Erythroblast (primary cell): Measurements from ENCODE around the gene TBRG1.

Experiments
- DNase-seq, 2 experiments: peaks; one replicate each; lab custom pipeline; 2025; lab: John Stamatoyannopoulos, UW
- GATA1 ChIP-seq: IDR thresholded peaks from 2 replicates; pipeline ENCODE4 v1.6.1; 2011; ENCODE audit warnings: low read depth, mild to moderate bottlenecking, control low read depth, low read length, moderate library complexity
- POLR2A ChIP-seq: IDR thresholded peaks from 2 replicates; pipeline ENCODE4 v1.6.1; 2011; ENCODE audit warnings: mild to moderate bottlenecking, low read length

TBRG1 gene

GRCh38 chr11:124658501-124658900 is 35.8 kb downstream of the TBRG1 start:
- no peak for DNase-seq
- TF ChIP-seq POLR2A (no peak), GATA1 (no peak)

GRCh38 chr11:124658986-124659385 is 36.3 kb downstream of the TBRG1 start:
- TF ChIP-seq POLR2A, result no peak
- no peak for DNase-seq

DNA sequence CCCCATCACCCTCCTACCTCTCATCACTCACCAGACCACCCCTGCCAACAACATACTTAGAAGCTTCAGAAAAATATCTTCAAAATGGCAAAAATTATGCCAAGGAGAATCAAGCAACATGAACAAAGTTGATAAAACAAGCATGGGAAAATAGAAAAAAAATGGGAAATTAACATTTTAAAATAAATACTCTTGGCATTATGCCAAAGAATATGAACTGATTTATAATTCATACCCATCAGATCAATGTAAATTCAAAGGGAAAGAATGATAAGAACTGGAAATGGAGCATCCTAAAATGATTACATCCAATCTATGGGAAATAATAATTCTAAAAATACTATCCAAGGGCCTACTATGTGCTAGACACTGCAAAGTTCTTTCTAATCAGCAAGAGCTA is 38.9 kb downstream of the TBRG1 start:
- TF ChIP-seq POLR2A (no peak), GATA1 (no peak)
- no peak for DNase-seq

- TF ChIP-seq GATA1, result no peak
- TF ChIP-seq POLR2A, result no peak
- DNase-seq, result no peak
These were observed 39.4 kb downstream of the TBRG1 start for GRCh38 chr11:124662106-124662505.

- TF ChIP-seq POLR2A (no peak), GATA1 (no peak)
- no peak for DNase-seq
These were observed 41.2 kb downstream of the TBRG1 start for GRCh38 chr11:124663861-124664260.

GRCh38 chr11:124667601-124668000 is 44.9 kb downstream of the TBRG1 start:
- no peak for DNase-seq
- no peak for TF ChIP-seq GATA1
- TF ChIP-seq POLR2A, result no peak

DNA sequence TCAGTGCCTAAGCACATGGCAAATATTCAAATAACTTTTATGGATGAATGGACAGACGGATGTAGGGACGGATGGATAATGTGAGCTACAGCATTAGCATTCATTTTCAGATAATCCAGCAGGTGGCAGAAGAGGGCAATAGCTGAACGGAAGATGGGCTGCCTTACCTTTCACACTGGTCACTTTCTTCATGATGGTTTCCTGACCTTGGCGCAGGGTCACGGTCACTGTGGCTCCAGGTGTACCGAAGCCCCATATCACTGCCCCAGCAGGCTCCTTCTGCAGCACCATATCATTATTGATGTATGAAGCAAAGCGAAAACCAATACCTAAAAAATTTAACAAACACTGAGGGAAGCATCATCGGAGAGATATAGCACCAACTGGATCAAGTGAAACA is 46.5 kb downstream of the TBRG1 start:
- DNase-seq, result peak; percentile 56 to 77
- TF ChIP-seq POLR2A (no peak), GATA1 (no peak)

DNA sequence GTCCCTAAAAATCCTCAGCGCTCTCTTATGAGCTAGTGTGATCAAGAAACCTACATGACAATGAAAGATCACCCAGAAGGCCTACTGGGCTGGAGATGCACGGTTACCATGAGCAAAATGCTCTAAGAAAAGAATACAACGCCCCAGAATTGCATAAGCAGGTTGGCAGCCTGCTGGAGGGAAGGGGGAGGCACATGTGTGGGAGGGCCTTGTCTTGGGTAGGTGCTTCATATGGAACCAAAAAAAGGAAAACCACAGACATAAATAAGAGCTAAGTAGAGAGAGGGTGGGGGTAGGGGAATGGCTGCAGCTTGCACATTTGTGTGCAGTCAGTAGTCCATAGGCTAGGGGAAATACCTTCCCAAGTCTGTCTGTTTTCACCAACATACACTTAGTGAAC is 48.1 kb downstream of the TBRG1 start:
- TF ChIP-seq POLR2A (no peak), GATA1 (no peak)
- DNase-seq, result peak; percentile 22 to 29

- TF ChIP-seq POLR2A (no peak), GATA1 (no peak)
These were observed 50.0 kb downstream of the TBRG1 start for GRCh38 chr11:124672536-124673215.

DNA sequence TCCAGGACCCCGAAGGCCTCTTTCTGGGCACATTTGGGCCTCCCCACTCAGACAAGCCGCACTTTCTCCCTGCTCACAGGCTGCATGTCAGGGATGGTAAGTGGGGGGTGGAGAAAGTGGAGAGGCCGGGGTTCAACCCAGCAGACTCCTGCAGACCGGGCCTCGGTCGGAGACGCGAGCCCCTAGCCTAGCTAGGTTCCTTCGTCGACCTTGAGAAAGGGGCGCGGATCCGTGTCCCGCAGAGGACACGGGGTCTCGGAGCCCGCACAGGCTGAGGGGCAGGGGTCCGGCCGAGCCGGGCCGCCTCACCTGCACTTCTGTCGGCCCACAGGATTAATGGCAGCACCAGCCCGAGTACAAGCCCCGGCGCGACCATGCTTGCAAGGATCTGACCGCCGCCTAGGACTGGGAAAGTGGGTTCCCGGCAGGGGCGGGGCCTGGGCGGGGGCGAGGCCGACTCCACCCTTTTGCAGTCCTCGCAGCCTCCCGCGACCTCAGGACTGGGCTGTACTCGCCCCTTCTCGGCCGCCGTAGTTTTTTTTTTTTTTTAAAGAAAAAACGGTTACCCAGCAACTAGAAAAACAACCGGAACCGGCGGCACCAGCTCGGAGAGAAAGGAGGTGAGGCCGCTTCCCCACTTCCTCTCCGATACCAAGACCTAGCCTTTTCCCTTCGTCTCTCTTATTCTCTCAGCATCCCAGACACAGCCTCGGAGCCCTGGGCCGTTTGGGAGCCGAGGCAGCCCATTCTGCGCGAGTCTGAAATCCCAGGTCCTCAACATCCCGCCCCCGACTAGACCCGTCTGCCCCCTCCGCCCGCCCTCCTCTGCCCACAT is 50.9 kb downstream of the TBRG1 start, which contains the start of the genes SIAE and SPA17:
Gene SIAE, minus strand, starts transcription at position 407 of the 835 bp plus-strand sequence. Its CDS starts 31 bp downstream, at position 376.
Gene SPA17, plus strand, starts transcription at position 572 of the 835 bp plus-strand sequence. CDS start 1,361 bp downstream, outside the sequence.
- TF ChIP-seq GATA1 (no peak), POLR2A (peak; percentile 67)
- DNase-seq, result peak; percentile 94 to 96

More at GRCh38 chr11:124672536-124673215, 50.0 kb downstream of the TBRG1 start:
- DNase-seq, result peak; percentile 35 to 43

DNA sequence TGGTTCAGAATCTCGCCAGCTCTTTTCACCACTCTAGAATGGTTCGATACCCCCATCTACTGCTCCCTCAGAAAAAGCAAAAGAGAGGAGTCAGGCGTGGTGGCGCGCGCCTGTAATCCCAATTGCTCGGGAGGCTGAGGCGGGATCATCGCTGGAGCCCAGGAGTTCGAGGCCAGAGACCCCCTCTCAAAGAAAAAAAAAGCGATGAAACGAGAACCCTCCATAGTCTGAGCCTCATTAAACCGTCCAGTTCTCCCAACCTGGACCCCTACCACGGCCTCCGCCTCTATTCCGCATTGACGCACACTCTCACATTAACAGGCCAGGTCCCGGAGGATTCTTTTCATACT is 51.5 kb downstream of the TBRG1 start:
- TF ChIP-seq GATA1, result no peak
- TF ChIP-seq POLR2A, result no peak
- peak in 1 of 2 experiments; percentile 28 for DNase-seq

- TF ChIP-seq POLR2A (no peak), GATA1 (no peak)
- peak in 1 of 2 experiments; percentile 27 for DNase-seq
These were observed 51.9 kb downstream of the TBRG1 start for GRCh38 chr11:124674571-124674970.

- DNase-seq, result no peak
- TF ChIP-seq GATA1 (no peak), POLR2A (no peak)
These were observed 53.7 kb downstream of the TBRG1 start for GRCh38 chr11:124676386-124676785.

DNA sequence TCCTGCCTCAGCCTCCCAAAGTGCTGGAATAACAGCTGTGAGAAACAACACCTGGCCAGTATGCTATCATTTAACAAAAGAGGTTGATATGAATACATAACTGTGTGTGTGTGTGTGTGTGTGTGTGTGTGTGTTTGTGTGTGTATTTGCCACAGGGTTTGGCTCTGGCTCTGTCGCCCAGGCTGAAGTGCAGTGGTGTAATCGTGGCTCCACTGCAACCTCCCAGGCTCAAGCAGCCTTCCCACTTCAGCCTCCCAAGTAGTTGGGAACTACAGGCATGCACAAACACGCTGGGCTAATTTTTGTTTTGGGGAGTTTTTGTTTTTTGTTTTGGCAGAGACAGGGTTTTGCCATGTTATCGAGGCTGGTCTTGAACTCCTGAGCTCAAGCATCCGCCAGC is 55.8 kb downstream of the TBRG1 start:
- no peak for DNase-seq

GRCh38 chr11:124681421-124681820 is 58.8 kb downstream of the TBRG1 start:
- TF ChIP-seq POLR2A (no peak), GATA1 (no peak)
- DNase-seq, result no peak

More for the DNA sequence above, 55.8 kb downstream of the TBRG1 start:
- no peak for TF ChIP-seq GATA1
- TF ChIP-seq POLR2A, result no peak

DNA sequence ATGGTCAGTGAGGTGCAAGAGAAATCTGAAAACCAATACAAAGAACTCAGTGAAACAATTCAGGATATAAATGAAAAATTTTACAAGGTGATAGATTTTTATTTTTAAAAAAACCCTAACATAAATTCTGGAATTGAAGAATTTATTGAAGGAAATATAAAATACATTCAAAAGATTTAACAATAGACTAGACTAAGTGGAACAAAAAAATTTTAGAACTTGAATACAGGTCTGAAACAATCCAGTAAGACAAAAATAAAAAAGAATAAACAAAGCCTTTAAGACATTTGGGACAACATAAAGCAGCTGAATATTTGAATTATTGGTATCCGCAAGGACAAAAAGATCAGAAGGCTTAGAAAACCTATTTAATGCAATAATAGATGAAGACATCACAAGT is 59.8 kb downstream of the TBRG1 start:
- TF ChIP-seq POLR2A, result no peak
- no peak for TF ChIP-seq GATA1
- no peak for DNase-seq
